BLaER1 (cell line): ENCODE measurements around the gene ZNF205.
A peak's percentile ranks its signal among the peaks of the same experiment; 100 is the strongest.

Source experiments
- H3K27ac ChIP-seq: shearing (Covaris generic); formaldehyde crosslinking; 2 replicates; pipeline ENCODE4 v1.8.1; 2022
- H3K27me3 ChIP-seq: shearing (Covaris generic); formaldehyde crosslinking; 2 replicates; pipeline ENCODE4 v1.8.1; 2022
- H3K36me3 ChIP-seq: shearing (Covaris generic); formaldehyde crosslinking; 2 replicates; pipeline ENCODE4 v1.8.1; 2022
- H3K4me1 ChIP-seq: shearing (Covaris generic); formaldehyde crosslinking; 2 replicates; pipeline ENCODE4 v1.8.1; 2022
- H3K4me2 ChIP-seq: shearing (Covaris generic); formaldehyde crosslinking; 2 replicates; pipeline ENCODE4 v1.8.1; 2022
- H3K4me3 ChIP-seq: shearing (Covaris generic); formaldehyde crosslinking; 2 replicates; pipeline ENCODE4 v1.8.1; 2022
- H3K9ac ChIP-seq: shearing (Covaris generic); formaldehyde crosslinking; 2 replicates; pipeline ENCODE4 v1.8.1; 2022
- H3K9me3 ChIP-seq: shearing (Covaris generic); formaldehyde crosslinking; 2 replicates; pipeline ENCODE4 v1.8.1; 2022
- H4K20me1 ChIP-seq: shearing (Covaris generic); formaldehyde crosslinking; 2 replicates; pipeline ENCODE4 v1.8.1; 2022
- Cebpa-rat ChIP-seq: shearing (Covaris generic); IDR thresholded peaks from 2 replicates; pipeline ENCODE4 v1.8.1; 2022

Gene ZNF205

DNA sequence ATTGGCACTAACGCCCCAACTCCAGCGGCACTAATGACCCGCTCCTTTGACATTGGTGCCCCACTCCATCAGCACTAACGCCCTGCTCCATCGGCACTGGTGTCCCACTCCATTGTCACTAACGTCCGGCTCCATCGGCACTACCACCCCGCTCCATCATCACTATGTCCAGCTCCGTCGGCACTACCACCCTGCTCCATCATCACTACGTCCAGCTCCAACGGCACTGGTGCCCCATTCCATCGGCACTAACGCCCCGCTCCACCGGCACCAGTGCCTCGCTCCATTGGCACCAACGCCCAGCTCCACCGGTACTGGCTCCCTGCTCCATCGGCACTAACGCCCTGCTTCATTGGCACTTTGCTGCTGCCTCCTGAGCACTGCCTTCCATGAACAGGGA, 29.9 kb downstream of the ZNF205 start:
- Histone ChIP-seq H3K9ac (no peak overlapping the region), H3K4me1 (peaks cover 40% of the 10 kb centered on the region), H3K4me2 (no peak overlapping the region), H3K27ac (no peak overlapping the region), H3K36me3 (peaks cover 45% of the 10 kb centered on the region), H3K27me3 (no peaks in the 10 kb centered on the region), H4K20me1 (peaks cover 20% of the 10 kb centered on the region; the same call in 1 of the 2 replicates), H3K9me3 (no peaks in the 10 kb centered on the region), H3K4me3 (no peak overlapping the region)
- TF ChIP-seq Cebpa-rat = no peak

DNA sequence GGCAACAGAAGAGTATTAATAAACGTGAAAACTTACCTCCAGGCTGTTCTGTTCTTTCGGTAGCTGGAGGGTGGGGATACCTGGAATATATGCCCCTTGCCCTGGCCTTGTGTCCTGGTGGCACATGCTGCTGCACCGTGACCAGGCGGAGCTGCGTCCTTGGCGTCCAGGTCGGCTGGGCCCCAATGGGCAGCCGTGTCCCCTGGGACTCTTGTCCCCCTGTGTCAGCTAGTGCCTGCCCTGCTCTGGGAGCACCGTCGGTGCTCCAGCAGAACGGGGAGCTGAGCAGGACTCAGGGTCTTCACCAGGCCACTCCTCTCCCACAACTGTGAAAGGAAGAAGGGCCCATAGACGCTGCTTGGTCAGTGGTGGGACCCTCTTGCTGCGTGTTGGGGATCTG, 30.4 kb downstream of the ZNF205 start:
- Histone ChIP-seq H4K20me1 (peaks cover 16% of the 10 kb centered on the region; the same call in 1 of the 2 replicates), H3K27ac (no peak overlapping the region), H3K4me1 (peaks cover 35% of the 10 kb centered on the region), H3K9me3 (no peaks in the 10 kb centered on the region), H3K27me3 (no peaks in the 10 kb centered on the region), H3K9ac (no peak overlapping the region), H3K4me3 (no peak overlapping the region), H3K4me2 (no peak overlapping the region), H3K36me3 (peaks cover 41% of the 10 kb centered on the region)
- no peak for TF ChIP-seq Cebpa-rat

DNA sequence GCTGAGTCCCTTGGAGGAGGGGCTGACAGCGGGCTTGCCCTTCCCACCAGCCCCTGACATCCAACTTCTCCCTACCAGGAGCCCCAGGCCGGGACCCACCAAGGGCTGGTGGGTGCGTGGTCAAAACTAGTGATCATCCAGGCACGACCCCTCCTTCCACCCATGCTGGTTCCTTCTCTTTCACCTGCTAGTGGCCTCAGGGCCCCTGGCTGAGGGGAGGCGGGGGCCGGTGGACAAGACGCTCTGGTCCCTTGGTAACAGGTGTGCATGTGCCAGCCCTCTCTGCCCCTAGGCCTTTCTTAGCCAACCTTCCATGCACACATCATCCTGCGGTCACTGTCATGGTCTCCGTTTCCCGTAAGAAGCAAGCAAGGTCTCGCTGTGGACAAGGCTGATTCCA, 30.8 kb downstream of the ZNF205 start:
- no peak overlapping the region for H3K4me3 ChIP-seq
- no peak overlapping the region for H3K4me2 ChIP-seq
- peaks cover 41% of the 10 kb centered on the region for H3K36me3 ChIP-seq
- no peak for TF ChIP-seq Cebpa-rat
- H3K9me3 ChIP-seq = no peaks in the 10 kb centered on the region
- H4K20me1 ChIP-seq = peaks cover 11% of the 10 kb centered on the region; the same call in 1 of the 2 replicates
- peaks cover under 1% of the 10 kb centered on the region; the same call in 1 of the 2 replicates for H3K27me3 ChIP-seq
- peaks cover 31% of the 10 kb centered on the region for H3K4me1 ChIP-seq
- H3K9ac ChIP-seq = no peak overlapping the region; the same call in 1 of the 2 replicates
- H3K27ac ChIP-seq = no peak overlapping the region

DNA sequence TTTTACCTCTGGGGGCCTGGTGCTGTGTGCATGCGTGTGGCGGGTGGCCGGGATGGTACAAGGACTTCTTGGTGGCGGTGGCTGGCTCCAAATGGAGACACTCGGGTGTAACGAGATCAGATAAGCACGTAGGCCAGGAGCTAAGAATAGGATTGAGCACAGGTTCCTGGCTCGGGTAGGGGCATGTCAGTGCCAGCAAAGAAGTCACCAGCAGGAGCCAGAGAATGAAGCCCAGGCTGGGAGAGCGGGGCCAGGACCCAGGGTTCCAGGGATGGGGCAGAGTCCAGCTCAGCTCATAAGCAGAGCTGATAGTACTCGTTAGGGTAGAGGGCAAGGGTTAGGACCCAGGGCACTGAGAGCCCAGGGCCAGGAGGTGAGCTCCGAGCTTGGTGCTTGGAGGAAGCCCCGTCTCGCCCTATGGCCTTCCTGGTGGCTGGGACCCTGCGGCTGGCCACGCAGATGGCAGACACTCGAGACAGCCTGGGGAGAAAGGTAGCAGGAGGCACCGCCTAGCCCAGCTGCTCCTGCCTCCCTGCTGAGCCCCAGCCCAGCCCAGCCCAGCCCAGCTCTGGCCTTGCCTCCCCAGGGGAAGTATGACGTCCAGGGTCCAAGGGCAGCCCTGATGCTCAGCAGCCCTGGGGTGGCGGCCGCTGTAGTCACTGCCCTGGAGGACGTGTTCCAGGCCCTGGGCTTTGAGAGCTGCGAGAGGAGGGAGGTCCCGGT, 31.4 kb downstream of the ZNF205 start:
- no peak overlapping the region; the same call in 1 of the 2 replicates for H3K9ac ChIP-seq
- no peak for TF ChIP-seq Cebpa-rat
- H3K27me3 ChIP-seq = peaks cover 6% of the 10 kb centered on the region
- peaks cover 41% of the 10 kb centered on the region for H3K36me3 ChIP-seq
- no peaks in the 10 kb centered on the region for H3K9me3 ChIP-seq
- peak overlapping the region; percentile 0; the same call in 1 of the 2 replicates for H3K27ac ChIP-seq
- no peak overlapping the region for H3K4me3 ChIP-seq
- peaks cover 26% of the 10 kb centered on the region for H3K4me1 ChIP-seq
- peak overlapping the region; percentile 49 for H3K4me2 ChIP-seq
- H4K20me1 ChIP-seq = peaks cover 6% of the 10 kb centered on the region; the same call in 1 of the 2 replicates

DNA sequence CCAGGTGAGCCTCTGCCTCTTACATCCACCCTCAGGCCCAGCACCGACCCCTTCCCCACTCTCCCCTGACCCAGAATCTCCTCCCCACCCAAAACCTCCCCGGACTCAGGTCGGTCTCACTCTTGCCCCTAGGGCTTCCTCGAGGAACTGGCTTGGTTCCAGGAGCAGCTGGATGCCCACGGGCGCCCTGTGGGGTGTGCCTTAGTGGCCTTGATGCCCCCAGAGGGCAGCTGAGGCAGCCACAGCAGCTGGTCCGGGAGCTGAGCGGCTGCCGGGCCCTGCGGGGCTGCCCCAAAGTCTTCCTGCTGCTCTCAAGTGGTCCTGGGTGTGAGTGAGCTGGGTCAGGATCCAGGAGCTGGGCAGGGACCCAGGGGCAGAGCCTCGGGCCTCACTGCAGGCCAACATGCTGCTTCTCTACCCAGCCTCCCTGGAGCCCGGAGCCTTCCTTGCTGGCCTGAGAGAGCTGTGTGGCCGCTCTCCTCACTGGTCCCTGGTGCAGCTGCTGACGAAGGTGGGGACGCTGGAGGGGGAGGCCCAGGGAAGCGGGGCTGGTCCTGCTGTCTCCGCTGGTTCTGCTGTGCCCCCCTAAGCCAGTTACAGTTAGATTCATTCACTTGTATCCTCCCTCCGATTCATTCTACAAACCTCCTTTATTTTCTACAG, 32.1 kb downstream of the ZNF205 start:
- Histone ChIP-seq H3K9me3 (no peaks in the 10 kb centered on the region), H4K20me1 (no peaks in the 10 kb centered on the region; the same call in 1 of the 2 replicates), H3K27ac (peak overlapping the region; percentile 0; the same call in 1 of the 2 replicates), H3K4me1 (peaks cover 29% of the 10 kb centered on the region), H3K36me3 (peaks cover 34% of the 10 kb centered on the region), H3K4me3 (no peak overlapping the region), H3K4me2 (peak overlapping the region; percentile 49), H3K9ac (peak overlapping the region; percentile 54; the same call in 1 of the 2 replicates), H3K27me3 (peaks cover 13% of the 10 kb centered on the region)
- TF ChIP-seq Cebpa-rat = no peak

DNA sequence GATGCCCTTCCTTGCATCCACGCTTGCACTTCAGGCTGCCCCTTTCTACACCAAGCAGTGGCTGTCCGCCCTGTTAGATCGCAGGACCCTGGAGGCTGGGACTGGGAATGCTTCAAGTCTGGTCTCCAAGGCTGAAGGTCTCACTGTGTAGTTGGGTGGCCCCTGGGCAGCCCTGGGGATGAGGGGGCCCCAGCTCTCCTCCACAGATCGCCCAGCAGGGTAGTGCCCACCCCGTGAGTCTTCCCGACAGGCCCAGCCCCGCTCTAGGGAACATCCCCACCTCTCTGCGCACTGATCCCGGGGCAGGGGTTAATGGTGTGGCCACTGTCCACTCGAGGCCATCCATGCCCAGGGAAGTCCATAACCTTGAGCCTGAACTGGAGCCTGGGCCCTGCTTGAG, 32.8 kb downstream of the ZNF205 start:
- Histone ChIP-seq H3K36me3 (peaks cover 30% of the 10 kb centered on the region), H3K27me3 (peaks cover 17% of the 10 kb centered on the region), H3K27ac (no peak overlapping the region), H3K4me2 (no peak overlapping the region), H3K9ac (no peak overlapping the region), H3K4me3 (no peak overlapping the region), H3K4me1 (peaks cover 36% of the 10 kb centered on the region), H4K20me1 (no peaks in the 10 kb centered on the region; the same call in 1 of the 2 replicates), H3K9me3 (no peaks in the 10 kb centered on the region)
- no peak for TF ChIP-seq Cebpa-rat

DNA sequence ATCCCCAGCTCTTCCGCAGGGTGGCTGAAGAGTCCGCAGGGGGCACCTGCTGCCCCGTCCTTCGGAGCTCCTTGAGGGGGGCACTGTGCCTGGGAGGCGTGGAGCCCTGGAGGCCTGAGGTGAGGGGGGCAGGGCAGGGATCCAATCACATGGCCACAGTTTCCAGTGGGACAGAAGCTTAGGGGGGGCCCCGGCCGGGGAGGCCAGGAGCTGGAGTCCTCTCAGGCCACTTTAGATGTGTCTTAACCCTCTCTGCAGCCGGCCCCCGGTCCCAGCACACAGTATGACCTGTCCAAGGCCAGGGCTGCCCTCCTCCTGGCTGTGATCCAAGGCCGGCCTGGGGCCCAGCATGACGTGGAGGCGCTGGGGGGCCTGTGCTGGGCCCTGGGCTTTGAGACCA, 33.3 kb downstream of the ZNF205 start:
- peaks cover 19% of the 10 kb centered on the region for H3K27me3 ChIP-seq
- H4K20me1 ChIP-seq = no peaks in the 10 kb centered on the region; the same call in 1 of the 2 replicates
- H3K4me1 ChIP-seq = peaks cover 37% of the 10 kb centered on the region
- H3K4me3 ChIP-seq = no peak overlapping the region
- H3K4me2 ChIP-seq = no peak overlapping the region
- TF ChIP-seq Cebpa-rat = no peak
- H3K9ac ChIP-seq = no peak overlapping the region
- peaks cover 25% of the 10 kb centered on the region for H3K36me3 ChIP-seq
- no peaks in the 10 kb centered on the region for H3K9me3 ChIP-seq
- no peak overlapping the region for H3K27ac ChIP-seq

DNA sequence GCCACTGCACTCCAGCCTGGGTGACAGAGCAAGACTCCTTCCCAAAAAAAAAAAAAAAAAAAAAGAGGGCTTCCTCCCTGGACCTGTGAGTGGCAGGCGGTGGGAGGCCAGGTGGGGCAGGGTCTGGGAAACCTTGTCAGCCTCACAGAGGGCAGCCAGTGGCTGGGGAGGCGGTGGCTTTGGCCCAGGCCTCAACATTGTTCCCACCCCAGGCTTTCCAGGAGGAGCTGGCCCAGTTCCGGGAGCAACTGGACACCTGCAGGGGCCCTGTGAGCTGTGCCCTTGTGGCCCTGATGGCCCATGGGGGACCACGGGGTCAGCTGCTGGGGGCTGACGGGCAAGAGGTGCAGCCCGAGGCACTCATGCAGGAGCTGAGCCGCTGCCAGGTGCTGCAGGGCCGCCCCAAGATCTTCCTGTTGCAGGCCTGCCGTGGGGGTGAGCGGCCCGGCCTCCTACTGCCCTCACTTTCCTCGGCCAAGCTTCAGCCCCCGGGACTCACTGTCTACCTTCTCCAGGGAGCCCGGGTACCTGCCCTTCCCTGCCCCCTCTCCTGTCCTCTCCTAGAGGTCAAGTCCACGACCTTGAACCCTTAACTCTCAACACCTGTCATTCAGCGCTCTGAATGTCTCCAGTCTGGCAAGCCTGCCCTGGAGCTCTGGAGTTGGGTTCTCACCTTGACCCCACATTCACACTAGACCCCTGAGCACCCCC, 34.8 kb downstream of the ZNF205 start:
- H3K4me1 ChIP-seq = peaks cover 46% of the 10 kb centered on the region
- H4K20me1 ChIP-seq = no peaks in the 10 kb centered on the region; the same call in 1 of the 2 replicates
- H3K4me2 ChIP-seq = no peak overlapping the region
- H3K4me3 ChIP-seq = no peak overlapping the region
- peaks cover 9% of the 10 kb centered on the region; the same call in 1 of the 2 replicates for H3K36me3 ChIP-seq
- H3K9me3 ChIP-seq = no peaks in the 10 kb centered on the region
- no peak overlapping the region for H3K9ac ChIP-seq
- no peak for TF ChIP-seq Cebpa-rat
- no peak overlapping the region for H3K27ac ChIP-seq
- peaks cover 34% of the 10 kb centered on the region for H3K27me3 ChIP-seq

DNA sequence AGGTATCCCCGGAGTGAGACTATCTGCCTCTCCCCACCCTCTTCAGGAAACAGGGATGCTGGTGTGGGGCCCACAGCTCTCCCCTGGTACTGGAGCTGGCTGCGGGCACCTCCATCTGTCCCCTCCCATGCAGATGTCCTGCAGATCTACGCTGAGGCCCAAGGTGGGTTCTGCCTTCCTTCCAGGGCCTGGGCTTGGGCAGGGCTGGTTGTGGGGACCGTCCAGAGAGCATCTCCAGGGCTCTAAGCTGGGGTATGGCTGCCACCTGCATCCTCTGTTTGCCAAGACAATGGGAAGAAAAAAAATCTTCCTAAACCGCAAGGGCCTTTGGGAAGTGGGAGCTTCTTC, 35.3 kb downstream of the ZNF205 start:
- Histone ChIP-seq H3K27ac (no peak overlapping the region), H3K4me2 (no peak overlapping the region), H3K4me1 (peaks cover 47% of the 10 kb centered on the region), H3K9ac (no peak overlapping the region), H3K4me3 (no peak overlapping the region), H3K27me3 (peaks cover 40% of the 10 kb centered on the region), H4K20me1 (no peaks in the 10 kb centered on the region; the same call in 1 of the 2 replicates), H3K9me3 (no peaks in the 10 kb centered on the region), H3K36me3 (peaks cover 4% of the 10 kb centered on the region; the same call in 1 of the 2 replicates)
- no peak for TF ChIP-seq Cebpa-rat
